Adrenal gland (tissue), 5 donors: ENCODE data around the gene ARHGEF37.

Experiments
- POLR2A ChIP-seq, 2 donors: fragments of 450-650 bp; IDR thresholded peaks; one replicate each; pipeline ENCODE4 v1.6.1; 2017; ENCODE audit warnings: antibody characterized with exemption in 2 of 2, mild to moderate bottlenecking in 2 of 2, moderate library complexity in 1 of 2
- TF ChIP-seq, protein P1 (sequence below), 6 experiments: fragments of 450-650 bp in 4 of 6; fragments of 200-600 bp in 2 of 6; sonication (generic) in 1 of 6; IDR thresholded peaks; 1 replicate in 5 of 6; 2 replicates in 1 of 6; pipeline versions ENCODE4 v1.5.1 to v1.8.0; 2016 to 2021; ENCODE audit warnings: antibody characterized with exemption in 6 of 6, mild to moderate bottlenecking in 2 of 6, moderate library complexity in 1 of 6
- donor health status: DM: no; HTN: no; CAD: no.

DNA sequence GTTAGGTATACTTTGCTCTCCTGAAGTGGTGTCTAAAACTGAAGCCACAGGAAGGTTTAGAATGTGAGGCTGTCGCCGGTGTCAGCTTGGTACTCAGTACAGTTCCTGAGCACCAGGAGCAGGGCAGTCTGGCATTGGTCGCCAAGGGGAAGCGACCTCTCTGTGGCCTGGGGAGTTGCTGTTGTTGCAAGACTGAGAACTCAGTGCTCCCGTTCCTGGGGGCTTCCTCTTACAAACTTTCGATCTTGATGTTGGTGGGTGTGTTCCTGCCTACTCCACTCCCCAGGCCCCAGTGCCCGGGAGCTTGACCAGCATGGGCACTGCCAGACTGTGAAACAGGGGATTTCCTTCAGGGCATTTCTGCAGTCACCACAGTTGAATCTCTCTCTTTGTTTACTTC, 96.4 kb downstream of the ARHGEF37 start:
- TF ChIP-seq, protein P1, sequence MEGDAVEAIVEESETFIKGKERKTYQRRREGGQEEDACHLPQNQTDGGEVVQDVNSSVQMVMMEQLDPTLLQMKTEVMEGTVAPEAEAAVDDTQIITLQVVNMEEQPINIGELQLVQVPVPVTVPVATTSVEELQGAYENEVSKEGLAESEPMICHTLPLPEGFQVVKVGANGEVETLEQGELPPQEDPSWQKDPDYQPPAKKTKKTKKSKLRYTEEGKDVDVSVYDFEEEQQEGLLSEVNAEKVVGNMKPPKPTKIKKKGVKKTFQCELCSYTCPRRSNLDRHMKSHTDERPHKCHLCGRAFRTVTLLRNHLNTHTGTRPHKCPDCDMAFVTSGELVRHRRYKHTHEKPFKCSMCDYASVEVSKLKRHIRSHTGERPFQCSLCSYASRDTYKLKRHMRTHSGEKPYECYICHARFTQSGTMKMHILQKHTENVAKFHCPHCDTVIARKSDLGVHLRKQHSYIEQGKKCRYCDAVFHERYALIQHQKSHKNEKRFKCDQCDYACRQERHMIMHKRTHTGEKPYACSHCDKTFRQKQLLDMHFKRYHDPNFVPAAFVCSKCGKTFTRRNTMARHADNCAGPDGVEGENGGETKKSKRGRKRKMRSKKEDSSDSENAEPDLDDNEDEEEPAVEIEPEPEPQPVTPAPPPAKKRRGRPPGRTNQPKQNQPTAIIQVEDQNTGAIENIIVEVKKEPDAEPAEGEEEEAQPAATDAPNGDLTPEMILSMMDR (IDR thresholded peaks at IDR 0.05), result no peak
- TF ChIP-seq POLR2A (IDR thresholded peaks at IDR 0.05), result no peak
